Suppressor macrophage (primary cell): ENCODE results near the gene WDR70.
"Not testable (repeated sequence)": the region's sequence is repeated elsewhere in the genome, so short reads cannot be mapped to it uniquely, and the experiment has no call there.

Experiments used
- DNase-seq, 4 experiments: peaks; one replicate each; pipeline ENCODE4 v3.0.0-alpha.2; 2020 to 2022

Gene WDR70

DNA sequence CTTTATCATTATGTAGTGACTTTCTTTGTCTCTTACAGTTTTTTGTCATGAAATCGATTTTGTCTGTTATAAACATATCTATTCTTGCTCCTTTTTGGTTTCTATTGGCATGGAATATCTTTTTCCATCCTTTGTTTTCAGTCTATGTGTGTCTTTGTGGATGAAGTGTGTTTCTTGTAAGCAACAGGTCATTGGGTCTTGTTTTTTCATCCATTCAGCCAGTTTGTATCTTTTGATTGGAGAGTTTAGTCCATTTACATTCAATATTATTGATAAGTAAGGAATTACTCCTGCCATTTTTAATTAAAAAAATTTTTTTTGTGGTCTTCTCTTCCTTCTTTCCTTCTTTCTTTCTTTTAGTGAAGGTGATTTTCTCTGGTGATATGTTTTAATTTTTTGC, 266.6 kb downstream of the WDR70 start:
- no peak for DNase-seq

DNA sequence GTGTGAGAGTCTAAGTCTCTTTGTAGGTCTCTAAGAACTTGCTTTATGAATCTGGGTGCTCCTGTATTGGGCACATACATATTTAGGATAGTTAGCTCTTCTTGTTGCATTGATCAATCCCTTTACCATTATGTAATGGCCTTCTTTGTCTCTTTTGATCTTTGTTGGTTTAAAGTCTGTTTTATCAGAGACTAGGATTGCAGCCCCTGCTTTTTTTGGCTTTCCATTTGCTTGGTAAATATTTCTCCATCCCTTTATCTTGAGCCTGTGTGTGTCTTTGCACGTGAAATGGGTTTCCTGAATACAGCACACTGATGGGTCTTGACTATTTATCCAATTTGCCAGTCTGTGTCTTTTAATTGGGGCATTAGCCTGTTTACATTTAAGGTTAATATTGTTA, 275.4 kb downstream of the WDR70 start:
- not testable (repeated sequence) for DNase-seq

DNA sequence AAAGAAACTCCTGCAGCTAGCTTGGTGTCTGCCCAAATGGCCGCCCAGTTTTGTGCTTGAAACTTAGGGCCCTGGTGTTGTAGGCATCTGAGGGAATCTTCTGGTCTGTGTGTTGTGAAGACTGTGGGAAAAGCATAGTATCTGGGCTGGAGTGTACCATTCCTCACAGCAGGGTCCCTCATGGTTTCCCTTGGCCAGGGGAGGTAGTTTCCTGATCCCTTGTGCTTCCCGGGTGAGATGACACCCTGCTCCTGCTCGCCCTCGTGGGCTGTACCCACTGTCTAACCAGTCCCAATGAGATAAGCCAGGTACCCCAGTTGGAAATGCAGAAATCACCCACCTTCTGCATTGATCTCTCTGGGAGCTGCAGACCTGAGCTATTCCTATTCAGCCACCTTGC, 277.9 kb downstream of the WDR70 start:
- no peak for DNase-seq

DNA sequence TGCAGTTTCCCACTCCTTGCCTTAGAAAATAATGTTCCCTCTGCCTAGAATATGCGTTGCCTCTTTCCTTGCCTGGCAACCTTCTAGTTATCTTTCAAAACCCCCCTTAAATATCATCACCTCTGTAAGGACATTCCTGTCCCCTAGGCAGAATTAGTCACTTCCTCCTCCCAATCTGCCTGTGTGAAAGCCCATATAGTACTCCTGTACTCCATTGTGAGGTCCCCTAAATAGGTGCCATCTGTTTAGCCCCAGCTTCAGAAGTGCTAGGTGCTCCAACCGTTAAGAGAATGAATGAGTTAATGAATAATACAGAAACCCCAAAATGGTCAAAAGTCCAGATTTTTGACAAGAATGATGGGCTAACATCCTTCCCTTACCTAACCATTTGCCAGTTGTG, 279.3 kb downstream of the WDR70 start:
- no peak for DNase-seq

DNA sequence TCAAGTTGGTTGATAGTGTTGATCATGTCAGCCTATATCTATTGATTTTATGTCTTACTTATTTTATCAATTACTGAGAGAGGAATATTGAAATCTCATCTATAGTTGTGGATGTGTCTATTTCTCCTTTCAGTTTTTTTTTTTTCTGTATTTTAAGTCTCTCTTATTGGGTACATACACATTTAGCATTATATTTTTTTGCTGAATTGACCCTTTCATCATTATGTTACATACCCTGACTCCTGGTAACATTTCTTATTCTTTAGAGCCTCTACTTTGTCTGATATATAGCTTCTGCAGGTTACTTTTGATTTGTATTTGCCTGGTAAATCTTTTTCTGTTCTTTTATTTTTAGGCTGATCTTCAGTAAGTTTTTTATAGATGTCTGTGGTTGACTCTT, 281.2 kb downstream of the WDR70 start:
- no peak for DNase-seq

DNA sequence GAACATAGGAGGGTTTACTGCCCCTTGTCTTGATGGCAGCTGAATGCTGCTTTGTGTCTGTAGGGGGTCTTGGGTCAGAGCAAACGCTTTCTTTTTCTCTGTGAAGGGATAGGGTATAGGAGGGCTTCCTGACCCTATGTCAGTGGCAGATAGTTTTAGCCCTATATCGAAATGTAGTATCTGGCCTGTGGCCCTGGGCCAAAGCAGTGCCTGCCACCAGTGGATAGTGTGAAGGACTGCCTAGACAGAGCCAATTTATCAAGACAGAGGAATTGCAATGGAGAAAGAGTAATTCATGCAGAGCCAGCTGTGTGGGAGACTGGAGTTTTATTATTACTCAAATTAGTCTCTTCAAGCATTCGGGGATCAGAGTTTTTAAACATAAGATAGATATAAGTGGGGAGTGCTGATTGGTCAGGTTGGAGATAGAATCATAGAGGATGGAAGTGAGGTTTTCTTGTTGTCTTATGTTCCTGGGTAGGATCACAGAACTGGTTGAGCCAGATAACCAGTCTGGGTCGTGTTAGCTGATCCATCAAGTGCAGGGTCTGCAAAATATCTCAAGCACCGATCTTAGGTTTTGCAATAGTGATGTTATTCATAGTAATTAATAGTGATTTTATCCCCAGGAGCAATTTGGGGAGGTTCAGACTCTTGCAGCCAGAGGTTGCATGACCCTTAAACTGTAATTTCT, 282.3 kb downstream of the WDR70 start:
- no peak for DNase-seq

DNA sequence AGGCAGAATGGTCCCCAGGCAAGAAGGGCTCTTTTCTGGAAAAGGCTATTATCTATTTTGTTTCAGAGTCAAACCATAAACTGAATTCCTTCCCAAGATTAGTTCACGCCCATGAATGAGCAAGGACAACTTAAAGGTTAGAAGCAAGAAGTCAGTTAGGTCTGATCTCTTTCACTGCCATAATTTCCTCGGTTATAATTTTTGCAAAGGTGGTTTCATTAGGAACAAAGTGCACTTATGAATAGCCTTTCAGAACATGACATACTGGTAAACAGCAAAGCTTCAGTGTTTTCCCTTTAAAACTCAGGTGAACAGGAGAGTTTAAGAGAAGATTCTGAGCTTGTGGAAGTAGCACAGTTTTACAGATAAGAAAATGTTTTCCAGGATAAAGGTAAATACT, 282.8 kb downstream of the WDR70 start:
- DNase-seq: no peak

DNA sequence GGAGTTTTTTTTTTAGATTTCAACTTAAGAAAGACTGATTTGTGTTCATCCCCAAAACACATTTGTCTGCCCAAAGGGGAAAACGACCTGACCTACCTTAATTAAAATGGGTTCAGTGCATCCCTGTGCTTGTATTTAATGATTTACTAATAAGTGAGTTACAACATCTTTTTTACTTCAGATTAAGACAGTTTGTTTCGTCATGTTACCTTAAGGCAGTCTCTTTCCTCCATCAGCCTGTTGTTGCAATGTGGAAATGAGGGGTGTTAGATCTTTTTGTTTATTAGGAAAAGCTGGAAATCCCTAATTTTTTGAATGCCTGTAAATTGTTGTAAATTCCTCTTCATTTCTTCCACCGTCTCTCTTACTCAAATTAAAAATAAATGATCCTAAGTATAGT, 283.2 kb downstream of the WDR70 start:
- DNase-seq: no peak

DNA sequence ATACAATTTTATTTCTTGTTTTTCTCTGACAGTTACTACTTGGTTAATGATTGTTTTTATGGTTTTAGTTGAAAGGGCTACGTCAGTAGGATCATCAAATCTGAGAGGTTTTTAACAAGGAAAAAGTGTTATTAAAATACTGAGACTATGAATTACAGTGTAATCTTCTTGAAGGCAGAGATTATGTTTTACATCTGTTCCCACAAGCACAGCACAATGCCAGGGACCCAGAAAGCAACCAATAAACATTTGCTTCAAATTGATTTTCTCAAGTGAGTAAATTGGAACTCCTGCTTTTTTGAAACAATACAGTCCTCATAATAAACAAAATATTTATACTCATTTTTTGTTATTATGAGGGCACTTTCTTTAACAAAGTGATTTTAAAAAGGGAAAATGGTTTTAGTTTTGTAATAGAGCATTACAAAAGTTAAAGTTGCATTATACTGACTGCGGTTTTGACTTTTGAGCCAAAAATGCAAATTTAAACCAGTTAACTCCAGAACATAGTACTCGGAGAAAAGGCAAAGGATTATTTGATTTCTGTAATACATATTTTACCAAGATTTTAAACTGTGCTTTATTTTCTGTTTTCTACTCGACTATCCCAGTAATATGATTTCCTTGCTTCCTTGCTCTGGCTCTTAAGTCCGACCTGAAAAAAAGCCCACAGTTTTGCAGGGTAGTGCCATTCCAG, 283.8 kb downstream of the WDR70 start:
- DNase-seq: no peak

DNA sequence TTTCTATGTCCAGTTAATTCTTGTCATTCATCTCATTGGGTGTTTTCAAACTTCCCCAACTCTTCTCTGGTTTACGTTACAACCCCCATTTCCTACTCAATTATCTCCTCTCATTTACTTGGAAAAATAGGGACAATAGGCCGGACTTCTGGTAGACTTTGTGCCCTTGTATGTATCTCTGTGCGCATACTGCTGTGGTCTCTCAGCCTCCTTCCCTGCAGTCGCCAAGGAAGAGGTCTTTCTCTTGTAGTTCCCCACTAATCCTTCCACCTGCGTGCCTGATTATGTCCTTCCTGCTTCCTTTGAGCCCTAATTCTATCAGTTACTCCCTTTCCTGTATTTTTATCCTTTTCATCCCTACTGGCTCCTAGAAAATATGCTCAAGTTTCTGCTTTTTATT, 284.4 kb downstream of the WDR70 start:
- DNase-seq: no peak

DNA sequence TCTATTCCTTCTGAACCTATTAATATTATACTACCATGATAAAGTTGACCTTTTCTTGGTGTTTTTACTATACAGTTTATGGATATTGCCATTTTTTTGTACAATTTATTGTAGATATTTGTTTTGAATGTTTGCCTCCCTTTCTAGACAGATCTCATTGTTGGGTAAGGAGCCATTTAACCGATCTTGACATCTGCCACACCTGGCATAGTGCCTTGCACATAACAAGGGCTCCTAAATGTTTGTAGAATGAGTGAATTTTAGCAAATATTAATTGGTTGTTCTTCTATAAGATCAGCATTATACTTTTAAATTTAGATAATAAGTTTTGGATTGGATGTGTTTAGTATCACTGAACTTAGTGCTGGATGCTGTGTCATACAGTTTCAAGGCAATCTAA, 285.4 kb downstream of the WDR70 start:
- no peak for DNase-seq

DNA sequence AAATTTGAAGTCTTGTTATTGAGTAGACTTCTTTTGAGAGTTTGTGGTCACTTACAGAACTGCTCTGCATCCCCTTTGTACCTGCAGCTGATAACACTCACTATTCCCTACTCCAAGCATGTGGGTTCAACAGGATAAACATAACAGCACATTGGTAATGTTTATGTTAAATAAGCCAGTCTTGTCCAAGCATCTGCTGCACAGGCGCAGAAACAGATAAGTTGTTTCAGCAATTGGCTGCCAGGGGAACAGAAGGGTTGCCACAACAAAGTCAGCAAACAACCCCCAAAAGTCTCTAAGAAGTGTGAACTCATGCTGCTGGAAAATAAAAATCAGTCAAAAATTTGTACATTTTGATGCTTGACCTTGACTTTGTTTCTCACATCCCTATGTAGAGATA, 286.2 kb downstream of the WDR70 start:
- no peak for DNase-seq

DNA sequence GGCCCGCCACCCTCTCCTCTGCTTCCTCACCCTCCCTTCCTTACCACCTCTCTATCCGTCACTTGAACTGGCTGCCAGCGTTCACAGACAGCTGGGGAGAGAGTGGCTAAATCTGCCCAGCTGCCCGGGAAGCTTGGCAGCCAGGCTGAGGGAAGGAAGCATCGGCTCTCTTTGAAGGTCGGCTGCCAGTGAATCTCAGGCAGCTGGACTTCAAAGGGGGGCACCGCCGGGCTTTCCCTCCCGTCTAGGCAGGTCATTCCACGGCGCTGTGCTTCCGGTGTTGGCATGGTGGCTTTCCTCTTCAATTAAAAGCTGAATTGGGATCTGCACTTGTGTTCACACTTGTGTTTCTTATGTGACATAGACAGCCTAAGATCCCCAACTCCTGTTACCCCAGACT, 286.8 kb downstream of the WDR70 start:
- DNase-seq: no peak

DNA sequence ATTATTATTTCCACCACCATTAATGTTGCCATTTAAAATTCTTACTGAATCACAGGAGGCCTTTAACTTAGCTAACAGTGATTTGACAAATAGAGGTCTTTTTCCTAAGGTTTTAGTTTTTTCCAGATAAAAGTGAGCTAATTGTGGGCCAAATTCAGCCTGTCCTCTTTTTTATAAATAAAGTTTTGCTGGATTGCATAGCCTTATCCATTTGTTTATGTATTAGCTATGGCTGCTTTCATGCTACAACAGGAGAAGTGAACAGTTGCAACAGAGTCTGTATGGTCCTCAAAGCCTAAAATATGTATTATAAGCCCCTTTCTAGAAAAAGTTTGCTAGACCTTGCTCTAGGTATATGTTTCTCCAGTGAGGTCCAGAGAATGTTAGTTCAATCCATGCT, 288.3 kb downstream of the WDR70 start:
- no peak for DNase-seq

DNA sequence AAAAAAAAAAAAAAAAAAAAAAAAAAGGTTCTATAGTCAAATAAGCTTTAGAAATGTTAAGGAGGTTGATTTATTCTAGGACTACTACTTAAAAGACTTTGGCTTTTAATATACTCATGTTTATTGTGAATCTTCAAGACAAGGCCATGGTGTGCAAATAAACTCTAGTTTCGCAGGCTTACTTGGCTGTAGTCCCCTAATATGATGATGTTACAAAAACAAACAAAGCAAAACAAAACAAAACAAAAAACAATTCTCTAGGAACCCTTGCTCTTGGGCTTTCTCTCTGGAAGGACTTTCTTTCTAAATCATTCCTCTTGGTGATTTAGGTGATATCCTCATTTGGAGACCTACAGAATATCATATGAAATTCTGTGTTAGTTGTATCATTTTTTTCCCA, 288.7 kb downstream of the WDR70 start:
- DNase-seq: no peak

DNA sequence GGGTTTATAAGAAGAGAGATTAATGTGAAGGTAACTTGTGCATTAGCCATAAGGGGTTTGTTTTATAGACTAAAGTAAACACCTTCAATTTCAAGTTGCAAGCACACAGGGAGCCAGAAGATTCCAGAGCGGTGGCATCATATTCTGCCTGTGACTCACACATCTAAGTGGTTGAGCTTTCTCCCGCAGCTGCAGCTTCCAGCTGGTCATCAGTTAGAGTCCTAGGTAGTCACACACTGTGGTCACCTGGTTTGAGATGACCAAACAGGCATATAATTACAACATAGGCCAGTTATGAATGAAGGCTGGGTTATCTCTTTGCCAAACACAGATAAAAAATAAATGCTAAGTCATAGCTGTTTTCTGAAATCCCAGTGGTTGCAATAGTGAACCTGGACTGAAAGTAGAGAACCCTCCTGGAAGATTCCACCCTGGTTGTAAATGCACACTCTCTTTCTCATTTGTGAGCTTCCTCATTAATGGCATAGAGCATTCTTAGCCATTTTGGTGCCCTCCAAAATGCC, 289.5 kb downstream of the WDR70 start:
- peak in 2 of 4 experiments; percentile 10 to 17 for DNase-seq

DNA sequence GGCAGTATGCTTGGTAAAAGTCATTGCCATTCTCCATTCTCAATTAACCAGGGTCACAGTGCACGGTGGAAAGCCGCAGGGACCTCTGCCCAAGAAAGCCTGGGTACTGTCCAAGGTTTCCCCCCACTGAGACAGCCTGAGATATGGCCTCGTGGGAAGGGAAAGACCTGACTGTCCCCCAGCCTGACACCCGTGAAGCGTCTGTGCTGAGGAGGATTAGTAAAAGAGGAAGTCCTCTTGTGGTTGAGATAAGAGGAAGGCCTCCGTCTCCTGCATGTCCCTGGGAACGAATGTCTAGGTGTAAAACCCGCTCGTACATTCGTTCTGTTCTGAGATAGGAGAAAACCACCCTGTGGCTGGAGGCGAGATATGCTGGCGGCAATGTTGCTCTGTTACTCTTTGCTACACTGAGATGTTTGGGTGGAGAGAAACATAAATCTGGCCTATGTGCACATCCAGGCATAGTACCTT, 293.0 kb downstream of the WDR70 start:
- DNase-seq: peak; percentile 31 to 63 (median 56)

DNA sequence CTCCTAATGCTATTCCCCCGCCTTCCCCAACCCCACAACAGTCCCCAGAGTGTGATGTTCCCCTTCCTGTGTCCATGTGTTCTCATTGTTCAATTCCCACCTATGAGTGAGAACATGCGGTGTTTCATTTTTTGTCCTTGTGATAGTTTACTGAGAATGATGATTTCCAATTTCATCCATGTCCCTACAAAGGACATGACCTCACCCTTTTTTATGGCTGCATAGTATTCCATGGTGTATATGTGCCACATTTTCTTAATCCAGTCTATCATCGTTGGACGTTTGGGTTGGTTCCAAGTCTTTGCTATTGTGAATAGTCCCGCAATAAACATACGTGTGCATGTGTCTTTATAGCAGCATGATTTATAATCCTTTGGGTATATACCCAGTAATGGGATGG, 295.2 kb downstream of the WDR70 start:
- not testable (repeated sequence) for DNase-seq

DNA sequence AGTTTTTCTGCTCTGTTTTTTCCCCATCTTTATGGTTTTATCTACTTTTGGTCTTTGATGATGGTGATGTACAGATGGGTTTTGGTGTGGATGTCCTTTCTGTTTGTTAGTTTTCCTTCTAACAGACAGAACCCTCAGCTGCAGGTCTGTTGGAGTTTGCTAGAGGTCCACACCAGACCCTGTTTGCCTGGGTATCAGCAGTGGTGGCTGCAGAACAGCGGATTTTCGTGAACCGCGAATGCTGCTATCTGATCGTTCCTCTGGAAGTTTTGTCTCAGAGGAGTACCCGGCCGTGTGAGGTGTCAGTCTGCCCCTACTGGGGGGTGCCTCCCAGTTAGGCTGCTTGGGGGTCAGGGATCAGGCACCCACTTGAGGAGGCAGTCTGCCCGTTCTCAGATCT, 300.2 kb downstream of the WDR70 start:
- not testable (repeated sequence) for DNase-seq

DNA sequence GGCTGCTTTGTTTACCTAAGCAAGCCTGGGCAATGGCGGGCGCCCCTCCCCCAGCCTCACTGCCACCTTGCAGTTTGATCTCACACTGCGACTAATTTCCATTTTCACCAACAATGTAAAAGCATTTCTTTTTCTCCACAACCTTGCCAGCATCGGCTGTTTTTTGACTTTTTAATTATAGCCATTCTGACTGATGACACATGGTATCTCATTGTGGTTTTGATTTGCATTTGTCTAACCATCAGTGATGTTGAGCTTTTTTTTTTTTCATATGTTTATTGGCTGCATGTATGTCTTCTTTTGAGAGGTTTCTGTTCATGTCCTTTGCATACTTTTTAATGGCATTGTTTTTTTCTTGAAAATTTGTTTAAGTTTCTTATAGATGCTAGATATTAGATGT, 300.8 kb downstream of the WDR70 start:
- DNase-seq: not testable (repeated sequence)

DNA sequence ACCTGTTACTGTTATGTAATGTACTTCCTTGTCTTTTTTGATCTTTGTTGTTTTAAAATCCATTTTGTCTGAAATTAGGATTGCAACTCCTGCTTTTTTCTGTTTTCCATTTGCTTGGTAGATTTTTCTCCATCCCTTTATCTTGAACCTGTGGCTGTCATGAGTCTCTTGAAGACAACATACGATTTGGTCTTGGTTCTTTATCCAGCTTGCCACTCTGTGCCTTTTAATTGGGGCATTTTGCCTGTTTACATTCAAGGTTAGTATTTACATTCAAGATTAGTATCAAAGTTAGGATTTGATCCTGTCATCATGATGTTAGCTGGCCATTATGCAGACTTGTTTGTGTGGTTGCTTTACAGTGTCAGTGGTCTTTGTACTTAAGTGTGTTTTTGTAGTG, 304.0 kb downstream of the WDR70 start:
- no peak for DNase-seq

DNA sequence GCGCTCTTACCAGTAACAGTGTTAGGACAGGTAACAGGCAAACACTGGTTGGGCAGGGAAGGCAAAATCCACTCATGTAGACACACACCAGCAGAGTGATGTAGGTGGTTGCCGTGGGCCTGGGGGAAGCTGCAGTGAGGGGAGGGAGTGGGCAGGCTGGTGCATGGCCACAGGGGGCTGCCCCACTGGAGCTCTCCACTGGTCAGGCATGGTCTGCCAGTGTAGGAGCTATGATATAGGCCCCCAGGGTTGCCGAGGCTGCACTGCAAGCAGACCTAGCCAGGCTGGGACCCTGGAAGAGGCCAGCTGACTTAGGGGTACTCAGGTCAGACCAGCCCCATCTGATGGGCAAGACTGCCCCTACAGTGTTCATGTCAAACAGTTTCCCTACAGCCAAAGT, 306.1 kb downstream of the WDR70 start:
- no peak for DNase-seq

DNA sequence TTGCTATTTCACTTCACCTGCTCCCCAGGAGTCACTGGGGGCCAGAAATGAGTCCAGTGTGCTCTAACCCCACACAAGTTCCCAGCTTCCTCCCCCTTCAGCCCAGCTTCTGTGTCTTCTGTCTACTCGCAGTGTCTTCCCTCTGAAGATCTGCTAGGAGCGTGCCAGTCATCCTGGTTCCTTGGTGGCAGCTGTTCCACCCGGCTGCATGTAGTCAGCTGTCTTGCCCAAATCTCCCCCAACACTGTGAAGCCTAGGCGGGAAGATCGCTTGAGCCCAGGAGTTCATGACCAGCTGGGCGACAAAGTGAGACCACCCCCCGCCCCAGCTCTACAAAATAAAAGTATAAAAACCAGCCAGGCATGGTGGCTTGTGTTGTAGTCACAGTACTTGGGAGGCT, 306.7 kb downstream of the WDR70 start:
- no peak for DNase-seq

DNA sequence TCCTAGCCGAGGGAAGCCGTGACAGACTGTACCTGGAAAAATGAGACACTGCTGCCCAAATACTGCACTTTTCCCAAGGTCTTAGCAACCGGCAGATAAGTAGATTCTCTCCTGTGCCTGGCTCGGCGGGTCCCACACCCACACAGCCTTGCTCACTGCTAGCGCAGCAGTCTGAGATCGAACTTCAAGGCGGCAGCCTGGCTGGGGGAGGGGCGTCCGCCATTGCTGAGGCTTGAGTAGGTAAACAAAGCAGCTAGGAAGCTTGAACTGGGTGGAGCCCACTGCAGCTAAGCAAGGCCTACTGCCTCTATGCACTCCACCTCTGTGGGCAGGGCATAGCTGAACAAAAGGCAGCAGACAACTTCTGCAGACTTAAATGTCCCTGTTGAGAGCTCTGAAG, 309.8 kb downstream of the WDR70 start:
- DNase-seq: not testable (repeated sequence)
